GM21717 (cell line): ENCODE results near the gene DTX4.
"Not testable (repeated sequence)": the region's sequence is repeated elsewhere in the genome, so short reads cannot be mapped to it uniquely, and the experiment has no call there.

Experiments used
- ATAC-seq: cut with Tn5 transposase; IDR thresholded peaks from one replicate; pipeline ENCODE4 v1.9.1; 2021; ENCODE audit warnings: mild to moderate bottlenecking, moderate library complexity; ENCODE audit not compliant: unreplicated experiment

DTX4 gene

DNA sequence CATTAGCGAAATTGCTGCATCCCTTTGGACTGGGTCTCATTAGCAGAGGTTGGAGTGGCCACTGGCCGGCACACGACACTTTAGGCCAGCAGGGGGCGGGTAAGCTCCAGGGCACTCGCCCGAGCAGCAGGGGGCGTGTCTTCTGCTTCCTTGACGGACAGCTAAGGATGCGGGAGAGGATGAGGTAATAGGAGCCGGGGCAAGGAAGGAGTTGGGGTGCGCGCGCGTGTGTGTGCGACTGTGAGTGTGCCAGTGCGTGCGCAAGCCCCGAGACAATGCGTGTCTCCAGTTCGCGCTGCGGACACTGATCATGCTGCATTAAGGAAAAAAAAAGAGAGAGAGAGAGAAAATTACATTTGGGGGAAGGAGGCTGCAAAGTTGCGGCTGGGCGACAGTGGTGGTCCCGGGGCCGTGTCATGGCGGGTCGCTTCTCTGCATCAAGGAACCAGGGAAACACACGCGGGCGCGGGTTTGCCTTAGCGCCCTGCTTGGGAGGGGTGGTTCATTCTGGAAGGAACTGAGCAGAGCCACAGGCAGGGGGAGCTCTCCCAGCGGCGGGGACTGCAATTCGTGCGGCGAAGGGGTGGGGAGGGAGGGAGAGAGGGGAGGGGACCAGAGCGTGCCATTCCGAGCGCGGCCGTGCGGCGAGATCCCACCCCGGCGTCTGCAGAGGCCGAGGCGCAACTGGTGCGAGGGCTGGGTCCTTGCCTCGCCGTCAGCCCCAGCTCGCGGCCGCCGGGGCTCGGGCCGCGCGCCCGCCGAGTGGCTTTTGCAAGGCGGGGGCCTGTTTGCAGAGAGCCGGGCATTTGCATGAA lies at the start of gene DTX4:
Gene DTX4, plus strand, starts transcription at position 625 of the 815 bp plus-strand sequence. CDS start 464 bp downstream, outside the sequence.
- ATAC-seq = peak; percentile 76

DNA sequence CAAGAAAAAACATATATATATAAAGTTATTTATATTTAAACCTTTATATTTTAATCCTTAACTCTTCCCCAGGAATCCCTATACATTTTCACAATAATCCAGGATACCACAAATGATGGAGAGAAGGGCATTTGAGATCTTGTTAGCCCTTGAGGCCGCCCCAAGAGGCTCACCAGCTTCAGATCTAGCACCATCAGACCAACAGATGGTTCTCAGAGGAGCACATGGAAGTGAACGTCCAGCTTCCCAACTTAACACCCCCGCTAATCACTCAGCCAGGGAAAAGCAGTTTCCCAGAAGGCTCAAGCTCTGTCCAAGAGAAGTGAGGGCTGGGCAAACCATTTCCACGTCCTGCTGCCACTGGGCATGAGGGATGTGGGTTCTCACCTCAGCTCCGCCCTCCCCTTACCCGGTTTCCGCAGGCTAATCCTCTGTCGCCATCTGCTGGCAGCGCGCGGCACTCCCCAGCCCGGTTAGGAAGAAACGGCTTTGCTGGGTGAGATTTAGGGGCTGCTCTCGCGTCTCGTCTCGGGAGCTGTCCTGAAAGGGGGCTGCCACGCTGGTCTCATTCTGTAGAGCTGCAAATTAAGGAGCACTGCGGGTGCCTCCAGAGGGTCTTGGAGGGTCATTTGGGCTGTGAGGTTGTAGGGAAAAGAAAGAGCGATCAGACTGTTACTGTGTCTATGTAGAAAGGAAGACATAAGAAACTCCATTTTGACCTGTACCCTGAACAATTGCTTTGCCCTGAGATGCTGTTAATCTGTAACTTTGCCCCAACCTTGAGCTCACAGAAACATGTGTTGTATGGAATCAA lies 36.1 kb upstream of the DTX4 start:
- ATAC-seq = peak; percentile 98

DNA sequence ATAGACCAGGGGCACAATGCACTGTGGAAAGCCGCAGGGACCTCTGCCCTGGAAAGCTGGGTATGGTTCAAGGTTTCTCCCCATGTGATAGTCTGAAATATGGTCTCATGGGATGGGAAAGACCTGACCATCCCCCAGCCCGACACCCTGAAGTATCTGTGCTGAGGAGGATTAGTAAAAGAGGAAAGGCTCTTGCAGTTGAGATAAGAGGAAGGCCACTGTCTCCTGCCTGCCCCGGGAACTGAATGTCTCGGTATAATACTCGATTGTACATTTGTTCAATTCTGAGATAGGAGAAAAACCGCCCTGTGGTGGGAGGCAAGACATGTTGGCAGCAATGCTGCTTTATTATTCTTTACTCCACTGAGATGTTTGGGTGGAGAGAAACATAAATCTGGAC lies 35.4 kb upstream of the DTX4 start:
- ATAC-seq = not testable (repeated sequence)

DNA sequence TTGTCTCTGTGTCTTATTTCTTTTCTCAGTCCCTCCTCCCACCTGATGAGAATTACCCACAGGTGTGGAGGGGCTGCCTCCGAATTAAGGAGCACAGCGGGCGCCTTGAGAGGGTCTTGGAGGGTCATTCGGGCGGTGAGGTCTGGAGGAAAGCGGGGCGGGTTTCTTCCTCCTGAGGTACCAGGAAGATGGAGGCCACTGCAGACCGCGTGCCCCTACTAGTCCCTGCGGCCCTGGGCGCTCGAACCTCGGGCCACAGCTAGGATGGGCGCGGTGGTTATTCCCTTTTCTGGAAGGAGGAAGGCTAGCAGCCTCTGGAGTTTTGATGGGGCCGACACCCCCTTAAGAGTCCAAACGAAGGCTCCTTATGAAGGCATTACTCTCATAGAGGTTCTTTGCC lies 34.7 kb upstream of the DTX4 start:
- no peak for ATAC-seq

DNA sequence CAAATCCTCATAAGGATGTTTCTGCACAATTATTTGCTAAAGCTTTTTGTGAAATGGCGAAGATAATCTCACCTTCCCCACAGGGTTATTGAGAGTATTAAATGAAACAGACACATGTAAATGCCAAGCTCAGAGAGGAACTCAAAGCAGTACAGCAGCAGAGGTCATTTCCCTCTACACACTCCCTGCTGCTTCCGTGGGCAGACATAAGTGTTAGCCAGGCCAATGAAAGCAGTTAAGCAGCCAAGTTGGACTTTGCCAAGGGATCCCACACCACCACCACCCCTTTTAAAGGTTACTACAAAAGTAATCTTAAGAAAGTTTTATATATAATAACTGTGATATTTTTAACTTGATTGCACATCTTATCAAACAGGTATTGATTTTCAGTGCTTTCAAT lies 33.3 kb upstream of the DTX4 start:
- no peak for ATAC-seq

DNA sequence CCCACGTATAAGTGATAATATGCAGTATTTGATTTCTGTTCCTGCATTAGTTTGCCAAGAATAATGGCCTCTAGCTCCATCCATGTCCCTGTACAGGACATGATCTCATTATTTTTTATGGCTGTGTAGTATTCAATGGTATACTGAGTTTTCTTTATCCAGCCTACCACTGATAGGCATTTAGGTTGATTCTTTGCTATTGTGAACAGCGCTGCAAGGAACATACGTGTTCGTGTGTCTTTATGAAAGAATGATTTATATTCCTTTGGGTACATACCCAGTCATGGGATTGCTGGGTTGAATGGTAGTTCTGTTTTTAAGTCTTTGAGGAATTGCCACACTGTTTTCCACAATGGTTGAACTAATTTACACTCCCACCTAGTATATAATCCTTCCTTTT lies 30.7 kb upstream of the DTX4 start:
- ATAC-seq = no peak

DNA sequence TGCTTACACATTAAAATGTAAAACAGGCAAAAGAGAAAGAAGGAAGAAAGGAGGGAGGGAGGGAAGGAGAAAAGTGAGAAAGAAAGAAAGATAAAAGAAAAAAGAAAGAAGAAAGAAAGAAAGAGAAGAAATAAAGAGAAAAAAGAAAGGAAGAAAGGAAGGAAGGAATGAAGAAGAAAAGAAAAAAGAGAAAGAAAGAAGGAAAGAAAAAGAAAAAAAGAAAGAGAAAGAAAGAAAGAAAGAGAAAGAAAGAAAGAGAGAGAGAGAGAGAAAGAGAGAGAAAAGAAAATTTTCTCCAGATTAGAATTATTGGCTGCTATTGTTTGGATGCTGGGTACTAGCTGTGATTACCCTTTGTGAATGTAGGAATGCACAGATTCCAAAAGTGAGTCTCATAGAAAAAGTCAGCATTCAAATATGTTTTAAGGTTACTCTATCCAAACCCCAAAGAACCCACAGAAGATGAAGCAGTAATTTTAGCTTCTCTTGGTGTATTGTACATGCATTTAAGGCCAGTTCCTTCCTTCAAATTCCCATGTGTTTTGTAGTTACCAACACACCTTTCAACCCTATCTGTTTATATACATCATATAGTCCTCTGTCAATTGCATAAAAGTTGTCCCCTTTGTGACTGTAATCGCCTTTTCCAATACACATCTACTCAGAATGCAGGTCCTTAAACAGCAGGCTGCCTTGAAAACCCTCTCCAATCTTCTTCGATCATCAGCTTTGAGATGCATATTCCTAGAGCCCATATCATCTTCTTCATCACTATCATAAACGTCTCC lies 30.1 kb upstream of the DTX4 start:
- ATAC-seq = no peak

DNA sequence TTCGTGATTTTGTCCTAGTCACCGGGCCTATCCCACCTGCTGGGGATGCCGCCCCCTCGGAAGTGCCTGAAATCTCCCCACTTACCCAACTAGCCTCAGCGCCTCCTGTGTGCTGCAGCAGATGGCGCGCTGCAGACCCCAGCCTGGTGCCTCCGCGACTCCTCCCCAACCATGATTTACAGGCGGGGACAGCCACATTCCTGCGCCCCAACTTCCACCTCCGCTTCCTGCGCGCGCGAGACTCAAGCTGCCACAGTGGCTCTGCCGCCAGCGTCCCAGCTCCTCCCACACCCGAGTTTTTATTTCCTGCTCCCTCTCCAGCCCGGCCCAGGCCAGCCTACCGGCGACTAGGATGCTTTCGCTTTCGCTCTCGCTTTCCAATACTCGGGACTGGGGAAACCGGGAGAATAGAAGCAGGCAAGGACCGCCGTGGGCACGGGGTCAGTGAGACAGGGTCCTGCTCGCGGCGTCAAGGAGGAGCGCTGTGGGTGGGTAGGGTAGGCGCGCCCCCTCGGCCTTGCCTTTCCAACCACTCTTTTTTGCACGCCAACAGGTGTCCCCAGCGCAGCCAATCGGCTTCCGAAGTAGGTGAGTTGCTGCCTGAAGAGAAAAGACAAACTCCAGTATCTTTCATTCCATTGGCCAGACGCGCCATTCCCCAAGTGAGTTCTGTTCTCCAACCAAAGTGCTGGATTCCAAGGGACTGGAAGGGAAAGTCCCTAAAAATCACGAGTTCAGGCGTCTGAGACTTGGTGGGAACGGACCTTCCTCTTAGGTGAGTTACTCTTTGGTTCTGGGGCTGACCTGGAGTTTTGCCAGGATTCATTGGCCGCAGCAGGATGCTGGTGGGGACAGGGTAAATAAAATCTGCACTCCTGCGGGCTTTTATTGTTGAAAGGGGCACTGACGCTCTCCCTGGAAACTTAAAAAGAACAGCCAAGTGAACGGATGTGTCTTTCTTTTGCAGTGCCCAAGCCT lies 29.1 kb upstream of the DTX4 start, which contains the start of gene FAM111A:
Gene FAM111A, plus strand, starts transcription at position 327 of the 978 bp plus-strand sequence. CDS start 6,017 bp downstream, outside the sequence.
- peak; percentile 71 for ATAC-seq

DNA sequence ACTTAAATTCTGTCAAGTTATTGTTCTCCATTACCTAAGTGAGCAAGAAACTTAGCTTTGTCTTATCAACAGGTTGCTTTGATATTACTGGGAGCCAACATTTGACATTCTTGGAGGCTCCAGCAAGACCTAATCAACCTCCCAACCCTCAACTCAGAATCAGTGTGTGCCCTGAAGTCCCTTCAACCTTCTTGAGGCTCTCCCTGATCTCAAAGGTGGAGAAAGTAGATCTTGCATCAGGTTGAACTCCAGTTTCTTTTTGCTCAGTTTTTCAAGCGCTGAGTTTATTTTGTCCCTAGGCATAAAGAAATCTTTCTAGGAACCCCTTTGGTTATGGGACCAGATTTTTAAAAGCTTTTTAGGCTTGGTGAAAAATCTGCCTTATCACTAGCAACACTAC lies 27.8 kb upstream of the DTX4 start:
- ATAC-seq = no peak

DNA sequence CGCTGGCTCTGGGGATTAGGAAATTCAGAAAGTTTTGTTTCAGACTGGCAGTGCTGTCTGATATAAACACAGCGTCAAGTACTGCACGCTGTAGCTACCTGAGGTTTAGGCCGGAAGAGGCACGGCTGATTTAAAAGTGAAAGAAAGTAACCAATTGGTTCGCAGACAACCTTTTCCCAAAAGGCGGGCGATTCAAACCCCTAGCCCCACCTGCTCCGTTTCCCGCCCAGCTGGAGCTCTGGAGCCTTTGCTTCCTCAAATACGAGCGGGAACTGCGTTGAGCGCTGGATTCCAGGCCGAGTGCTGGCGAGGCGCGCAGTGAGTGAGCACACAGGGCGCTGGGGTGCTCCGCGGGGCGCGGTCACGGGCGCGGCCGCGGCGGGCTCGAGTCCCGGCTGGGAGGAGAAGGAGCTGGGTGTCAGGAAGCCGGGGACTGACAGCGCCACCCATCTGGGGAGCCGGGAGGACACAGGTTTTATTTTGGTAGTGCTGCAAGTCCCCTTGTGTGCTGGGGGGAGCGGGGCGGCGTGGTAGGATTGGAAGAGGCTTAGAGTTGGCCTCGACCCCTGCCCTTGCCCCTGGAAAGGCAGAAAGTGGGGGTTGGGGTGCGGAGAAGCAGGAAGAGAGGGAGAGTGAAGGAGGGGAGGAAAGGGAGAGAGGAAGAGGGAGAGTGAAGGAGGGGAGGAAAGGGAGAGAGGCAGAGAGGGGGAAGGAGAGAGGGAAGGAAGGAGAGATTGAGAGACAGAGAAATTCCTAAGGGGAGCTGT lies 27.2 kb upstream of the DTX4 start:
- ATAC-seq = peak; percentile 60

DNA sequence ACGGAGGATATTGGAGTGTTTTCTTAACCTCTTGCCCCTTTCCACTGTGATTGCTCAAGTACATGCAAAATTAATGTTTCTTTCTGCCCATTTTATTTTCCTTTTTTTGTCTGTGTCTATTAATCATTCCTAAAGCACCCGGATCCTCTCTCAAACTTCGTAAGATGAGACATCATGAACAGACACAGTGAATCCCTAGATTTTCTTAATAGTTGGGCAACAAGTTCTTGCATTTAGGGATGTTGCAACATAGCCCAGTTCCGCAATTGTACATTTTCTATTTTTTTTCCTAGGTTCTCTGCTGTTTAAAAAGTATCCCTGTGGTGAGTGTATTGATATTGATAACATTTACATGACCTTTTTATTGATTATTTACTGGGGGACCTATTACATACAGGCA lies 26.4 kb upstream of the DTX4 start:
- ATAC-seq = no peak

DNA sequence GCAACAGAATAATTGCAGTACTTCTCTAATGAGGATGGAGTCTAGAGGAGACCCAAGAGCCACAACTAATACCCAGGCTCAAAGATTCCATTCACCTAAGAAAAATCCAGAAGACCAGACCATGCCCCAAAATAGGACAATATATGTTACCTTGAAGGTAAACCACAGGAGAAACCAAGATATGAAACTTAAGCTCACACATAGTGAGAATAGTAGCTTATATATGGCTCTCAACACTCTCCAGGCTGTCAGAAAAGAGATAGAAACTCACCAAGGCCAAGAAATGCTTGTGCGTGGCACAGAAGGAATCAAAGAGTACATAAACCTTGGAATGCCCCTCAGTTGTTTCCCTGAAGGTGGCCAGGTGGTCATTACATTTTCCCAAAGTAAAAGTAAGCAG lies 20.2 kb upstream of the DTX4 start:
- ATAC-seq = peak; percentile 51

DNA sequence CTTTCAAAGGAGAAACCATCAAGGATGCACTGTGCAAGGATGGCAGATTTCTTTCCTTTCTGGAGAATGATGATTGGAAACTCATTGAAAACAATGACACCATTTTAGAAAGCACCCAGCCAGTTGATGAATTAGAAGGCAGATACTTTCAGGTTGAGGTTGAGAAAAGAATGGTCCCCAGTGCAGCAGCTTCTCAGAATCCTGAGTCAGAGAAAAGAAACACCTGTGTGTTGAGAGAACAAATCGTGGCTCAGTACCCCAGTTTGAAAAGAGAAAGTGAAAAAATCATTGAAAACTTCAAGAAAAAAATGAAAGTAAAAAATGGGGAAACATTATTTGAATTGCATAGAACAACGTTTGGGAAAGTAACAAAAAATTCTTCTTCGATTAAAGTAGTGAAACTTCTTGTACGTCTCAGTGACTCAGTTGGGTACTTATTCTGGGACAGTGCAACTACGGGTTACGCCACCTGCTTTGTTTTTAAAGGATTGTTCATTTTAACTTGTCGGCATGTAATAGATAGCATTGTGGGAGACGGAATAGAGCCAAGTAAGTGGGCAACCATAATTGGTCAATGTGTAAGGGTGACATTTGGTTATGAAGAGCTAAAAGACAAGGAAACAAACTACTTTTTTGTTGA lies 19.5 kb upstream of the DTX4 start:
- ATAC-seq = peak; percentile 86

DNA sequence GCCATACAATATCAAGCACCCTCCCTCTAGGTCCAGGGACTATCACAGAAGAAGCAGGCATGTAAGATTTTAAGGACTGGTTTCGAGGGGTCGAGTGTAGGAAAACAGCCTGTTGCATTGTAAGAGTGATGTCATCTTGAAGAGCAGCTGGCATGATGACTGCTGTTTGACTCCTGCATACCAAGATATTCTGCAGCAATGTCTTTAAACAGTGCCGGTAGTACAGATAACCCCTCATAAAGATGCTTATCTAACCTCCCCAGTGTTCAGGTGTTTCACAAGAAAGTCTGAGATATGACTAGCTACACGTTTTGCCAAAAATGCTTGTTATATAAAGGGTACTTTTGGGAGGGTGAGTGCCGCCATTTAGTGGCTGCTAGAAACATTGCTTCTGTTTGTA lies 17.3 kb upstream of the DTX4 start:
- no peak for ATAC-seq

DNA sequence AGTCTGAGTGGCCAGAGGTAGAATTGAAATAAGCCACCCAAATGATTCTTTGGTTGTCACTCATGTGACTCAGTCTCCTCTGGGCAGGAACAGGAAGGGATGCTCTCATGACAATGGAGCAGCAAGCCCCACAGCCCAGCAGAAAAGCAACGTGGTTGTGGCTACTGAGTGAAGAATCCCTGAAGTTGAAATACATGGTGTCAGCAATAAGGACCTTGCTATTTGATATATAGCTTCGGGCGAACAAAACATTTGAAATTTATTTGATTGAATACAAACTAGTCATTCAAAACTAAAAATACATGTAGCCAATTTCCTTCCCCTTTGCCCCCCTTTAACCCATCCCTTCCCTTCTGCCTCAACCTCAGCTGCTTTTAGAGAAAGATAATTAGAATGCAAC lies 14.5 kb upstream of the DTX4 start:
- ATAC-seq = no peak

DNA sequence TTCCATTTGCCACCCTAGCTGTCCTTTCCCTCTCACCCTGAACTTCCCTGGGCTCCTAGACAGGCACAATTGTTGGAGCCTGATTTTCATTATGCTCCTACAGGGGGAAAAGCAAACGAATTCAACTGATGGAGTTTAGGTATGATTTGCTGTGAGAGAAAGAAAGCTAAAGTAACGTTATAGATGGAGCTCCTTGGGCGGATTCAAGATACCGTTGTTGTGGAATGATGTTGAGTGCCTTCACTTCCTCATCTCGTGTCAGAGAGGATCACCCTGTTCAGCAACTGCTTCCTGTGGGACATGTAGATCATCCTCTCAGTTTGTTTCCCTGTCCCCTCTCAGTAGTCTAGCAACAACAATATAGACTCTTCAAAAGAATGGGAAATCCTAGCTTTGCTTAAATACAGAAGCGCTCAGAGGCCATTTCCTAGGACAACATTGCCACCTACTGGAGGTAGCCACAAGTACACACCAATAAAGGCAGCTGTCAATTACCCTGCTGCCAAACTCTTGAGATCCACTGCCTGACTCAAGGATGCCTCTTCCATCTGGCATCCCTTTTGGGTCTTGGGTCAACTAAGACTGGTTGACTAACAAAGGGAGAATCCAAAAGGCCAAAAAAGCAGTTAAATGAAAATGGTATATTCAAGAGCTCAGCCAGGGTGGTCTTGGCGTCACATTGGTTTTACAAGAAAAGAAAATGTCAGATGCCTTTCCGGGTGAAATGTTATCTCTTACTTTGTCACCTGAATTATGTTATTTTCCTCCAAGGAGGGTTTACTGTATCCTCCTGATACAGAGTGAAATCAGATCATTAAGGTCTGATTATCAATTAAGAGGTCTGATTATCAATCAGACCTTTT lies 13.5 kb upstream of the DTX4 start:
- ATAC-seq = peak; percentile 84

DNA sequence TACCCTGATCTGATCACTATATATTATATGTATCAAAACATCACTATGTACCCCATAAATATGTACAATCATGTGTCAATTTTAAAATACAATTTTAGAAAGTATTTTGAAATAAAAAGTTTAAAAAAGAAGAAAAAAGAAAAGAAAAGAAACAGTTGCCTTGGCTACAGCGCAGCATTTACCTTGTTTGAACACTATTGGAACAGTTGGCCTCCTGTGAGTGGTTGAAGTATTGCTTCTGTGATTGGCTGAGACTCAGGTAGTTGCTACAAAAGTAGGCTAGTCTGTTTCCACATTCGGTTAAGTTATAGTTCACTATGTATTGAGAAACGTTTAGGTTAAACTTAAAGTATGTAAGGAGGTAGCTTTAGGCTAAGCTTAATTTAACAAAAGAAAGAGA lies 7.9 kb upstream of the DTX4 start:
- no peak for ATAC-seq
